ENCODE measurements around the gene LMAN2.
A peak's percentile ranks its signal among the peaks of the same experiment; 100 is the strongest.

LMAN2 gene

DNA sequence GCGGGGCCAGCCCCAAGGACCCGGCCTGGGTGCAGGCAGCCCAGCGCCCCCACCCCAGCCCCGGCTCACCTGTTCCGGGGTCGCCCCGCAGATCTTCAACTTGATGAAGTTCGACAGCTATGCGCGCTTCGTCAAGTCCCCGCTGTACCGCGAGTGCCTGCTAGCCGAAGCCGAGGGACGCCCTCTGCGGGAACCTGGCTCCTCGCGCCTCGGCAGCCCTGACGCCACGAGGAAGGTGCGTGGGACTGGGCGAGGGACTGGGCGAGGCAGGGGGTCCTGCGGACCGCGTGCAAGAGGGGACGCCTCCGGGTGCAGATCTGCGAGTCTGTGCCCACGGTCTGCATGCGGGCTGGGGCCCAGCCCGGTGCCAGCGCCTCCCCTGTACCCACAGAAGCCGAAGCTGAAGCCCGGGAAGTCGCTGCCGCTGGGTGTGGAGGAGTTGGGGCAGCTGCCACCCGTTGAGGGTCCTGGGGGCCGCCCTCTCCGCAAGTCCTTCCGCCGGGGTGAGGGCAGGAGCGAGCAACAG is 15.9 kb upstream of the LMAN2 start:
- Histone ChIP-seq H3K36me3 (ENCODE audit: control insufficient read depth in 1 of 2, insufficient read depth in 2 of 2, low read depth in 1 of 2, low read length in 2 of 2) (peaks cover 0 to 6% of the 10 kb centered on the region in 2 experiments), H2BK5ac (ENCODE audit: low read depth, low read length, poor library complexity, severe bottlenecking) (no peak overlapping the region), H2AK5ac (ENCODE audit: low read length, severe bottlenecking) (no peak overlapping the region), H2BK120ac (ENCODE audit: low read depth, low read length) (no peak overlapping the region), H3K23ac (ENCODE audit: low read length in 2 of 2) (peak overlapping the region in 1 of 2 experiments; percentile 78), H3K27me3 (ENCODE audit: control insufficient read depth in 1 of 2, insufficient read depth in 1 of 2, low read length in 2 of 2) (peaks cover 0 to 36% of the 10 kb centered on the region in 2 experiments), H3K27ac (ENCODE audit: low read length, poor library complexity, severe bottlenecking) (no peak overlapping the region), H3K9ac (ENCODE audit: low read length) (no peak overlapping the region), H3K4me1 (ENCODE audit: control insufficient read depth, insufficient read depth, low read depth, low read length) (peaks cover 45% of the 10 kb centered on the region), H3K4me2 (ENCODE audit: low read length, poor library complexity, severe bottlenecking) (peak overlapping the region; percentile 92), H3K9me3 (ENCODE audit: control insufficient read depth, low read length) (no peaks in the 10 kb centered on the region), H2BK12ac (ENCODE audit: low read length in 2 of 2) (peak overlapping the region; percentile 4 to 83), H3K14ac (ENCODE audit: low read length in 2 of 2) (no peak overlapping the region), H3K4me3 (ENCODE audit: insufficient read depth in 1 of 2, low read depth in 1 of 2, low read length in 2 of 2) (peak overlapping the region; percentile 49 to 73), H3K18ac (ENCODE audit: low read depth in 1 of 2, low read length in 2 of 2) (peak overlapping the region; percentile 10 to 97), H4K8ac (ENCODE audit: low read length) (peak overlapping the region; percentile 41), H2AFZ (ENCODE audit: low read depth, low read length) (peak overlapping the region; percentile 83), H2BK15ac (ENCODE audit: low read depth, poor library complexity, severe bottlenecking) (peak overlapping the region; percentile 86), H3K79me1 (replicated peaks; ENCODE audit: low read length, poor library complexity, severe bottlenecking) (peaks cover 10% of the 10 kb centered on the region), H3K4ac (ENCODE audit: low read depth in 1 of 2, low read length in 2 of 2) (peak overlapping the region; percentile 9 to 15), H4K91ac (ENCODE audit: low read length) (peak overlapping the region; percentile 55)
- 27% methylated on average over 41 of the region's 46 CpGs for WGBS
- no peak for DNase-seq

DNA sequence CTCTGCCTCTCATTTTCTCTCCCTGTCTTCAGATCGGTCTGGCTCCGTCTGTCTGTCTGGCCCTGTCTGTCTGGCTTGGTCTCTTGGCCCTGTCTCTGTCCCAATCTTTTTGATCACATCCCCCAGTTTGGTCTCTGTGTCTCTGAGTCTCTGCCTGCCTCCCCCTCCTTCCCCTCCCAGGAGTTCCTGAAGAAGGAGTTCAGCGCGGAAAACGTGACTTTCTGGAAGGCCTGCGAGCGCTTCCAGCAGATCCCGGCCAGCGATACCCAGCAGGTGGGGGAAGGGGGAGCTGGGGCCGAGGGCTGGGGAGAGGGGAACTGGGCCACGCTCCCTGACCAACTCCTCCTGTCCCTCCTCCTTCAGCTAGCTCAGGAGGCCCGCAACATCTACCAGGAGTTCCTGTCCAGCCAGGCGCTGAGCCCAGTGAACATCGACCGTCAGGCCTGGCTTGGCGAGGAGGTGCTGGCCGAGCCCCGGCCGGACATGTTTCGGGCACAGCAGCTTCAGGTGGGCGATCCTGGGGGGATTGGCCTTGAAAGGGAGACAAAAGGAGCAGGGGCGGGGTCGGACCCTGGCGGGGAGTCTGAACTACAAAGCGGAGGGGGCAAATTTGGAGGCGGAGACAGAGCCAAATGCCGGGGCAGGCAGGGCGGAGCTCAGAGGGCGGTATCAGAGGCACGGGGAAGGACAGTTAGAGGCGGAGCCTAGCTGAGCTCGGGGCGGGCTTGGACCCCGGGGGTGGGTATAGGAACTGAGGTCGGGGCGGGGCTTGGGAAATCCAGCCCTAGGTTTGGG is 15.3 kb upstream of the LMAN2 start:
- Histone ChIP-seq H2BK120ac (ENCODE audit: low read depth, low read length) (peak overlapping the region; percentile 99), H3K36me3 (ENCODE audit: control insufficient read depth in 1 of 2, insufficient read depth in 2 of 2, low read depth in 1 of 2, low read length in 2 of 2) (no peaks in the 10 kb centered on the region), H3K4ac (ENCODE audit: low read depth in 1 of 2, low read length in 2 of 2) (peak overlapping the region; percentile 82 to 92), H3K27me3 (ENCODE audit: control insufficient read depth in 1 of 2, insufficient read depth in 1 of 2, low read length in 2 of 2) (peaks cover 0 to 41% of the 10 kb centered on the region in 2 experiments), H2AK5ac (ENCODE audit: low read length, severe bottlenecking) (peak overlapping the region; percentile 70), H3K18ac (ENCODE audit: low read depth in 1 of 2, low read length in 2 of 2) (peak overlapping the region; percentile 94 to 99), H3K4me2 (ENCODE audit: low read length, poor library complexity, severe bottlenecking) (peak overlapping the region; percentile 92), H2AFZ (ENCODE audit: low read depth, low read length) (peak overlapping the region; percentile 72), H3K4me3 (ENCODE audit: insufficient read depth in 1 of 2, low read depth in 1 of 2, low read length in 2 of 2) (peak overlapping the region; percentile 54 to 73), H3K9me3 (ENCODE audit: control insufficient read depth, low read length) (no peaks in the 10 kb centered on the region), H4K91ac (ENCODE audit: low read length) (peak overlapping the region; percentile 98), H2BK12ac (ENCODE audit: low read length in 2 of 2) (peak overlapping the region; percentile 29 to 92), H2BK5ac (ENCODE audit: low read depth, low read length, poor library complexity, severe bottlenecking) (peak overlapping the region; percentile 58), H4K8ac (ENCODE audit: low read length) (peak overlapping the region; percentile 100), H3K14ac (ENCODE audit: low read length in 2 of 2) (peak overlapping the region in 1 of 2 experiments; percentile 94), H3K23ac (ENCODE audit: low read length in 2 of 2) (peak overlapping the region; percentile 27 to 84), H3K4me1 (ENCODE audit: control insufficient read depth, insufficient read depth, low read depth, low read length) (peaks cover 40% of the 10 kb centered on the region), H3K9ac (ENCODE audit: low read length) (peak overlapping the region; percentile 80), H3K79me1 (replicated peaks; ENCODE audit: low read length, poor library complexity, severe bottlenecking) (peaks cover 5% of the 10 kb centered on the region), H2BK15ac (ENCODE audit: low read depth, poor library complexity, severe bottlenecking) (peak overlapping the region; percentile 78), H3K27ac (ENCODE audit: low read length, poor library complexity, severe bottlenecking) (peak overlapping the region; percentile 96)
- DNase-seq: peak; percentile 86
- 3% methylated on average over 21 of the region's 36 CpGs for WGBS

DNA sequence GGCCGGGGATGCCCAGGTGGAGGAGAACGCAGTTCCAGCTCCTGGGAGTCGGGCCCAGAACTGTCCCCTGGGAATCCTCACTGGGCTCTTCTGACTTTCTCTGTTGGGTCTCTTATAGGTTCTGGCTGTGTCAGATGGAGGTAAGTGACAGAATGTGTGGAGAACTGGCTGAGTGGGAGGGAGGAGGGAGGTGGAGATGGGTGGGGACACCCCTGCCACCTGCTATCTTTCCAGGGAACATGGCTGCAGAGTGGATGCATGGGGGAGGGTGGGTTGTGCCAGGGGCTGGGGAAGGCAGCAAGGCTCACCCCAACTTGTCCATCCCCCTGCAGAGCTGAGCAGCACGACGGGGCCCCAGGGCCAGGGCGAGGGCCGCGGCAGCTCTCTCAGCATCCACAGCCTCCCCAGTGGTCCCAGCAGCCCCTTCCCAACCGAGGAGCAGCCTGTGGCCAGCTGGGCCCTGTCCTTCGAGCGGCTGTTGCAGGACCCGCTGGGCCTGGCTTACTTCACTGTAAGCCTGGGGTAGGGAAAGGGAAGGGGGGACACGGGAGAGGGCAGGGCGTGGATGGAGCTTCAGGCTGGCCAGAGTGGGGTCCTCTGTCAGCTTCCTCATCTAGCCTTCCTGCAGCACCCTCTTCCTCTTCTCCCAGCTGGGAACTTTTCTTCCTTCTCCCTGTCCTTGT is 14.5 kb upstream of the LMAN2 start:
- peaks cover 0 to 47% of the 10 kb centered on the region in 2 experiments for H3K27me3 ChIP-seq (ENCODE audit: control insufficient read depth in 1 of 2, insufficient read depth in 1 of 2, low read length in 2 of 2)
- H3K14ac ChIP-seq (ENCODE audit: low read length in 2 of 2): peak overlapping the region in 1 of 2 experiments; percentile 80
- peak overlapping the region; percentile 100 for H4K8ac ChIP-seq (ENCODE audit: low read length)
- H3K4ac ChIP-seq (ENCODE audit: low read depth in 1 of 2, low read length in 2 of 2): peak overlapping the region; percentile 11 to 92
- peak overlapping the region in 1 of 2 experiments; percentile 35 for H3K23ac ChIP-seq (ENCODE audit: low read length in 2 of 2)
- H2BK15ac ChIP-seq (ENCODE audit: low read depth, poor library complexity, severe bottlenecking): peak overlapping the region; percentile 15
- H2AK5ac ChIP-seq (ENCODE audit: low read length, severe bottlenecking): peak overlapping the region; percentile 55
- no peaks in the 10 kb centered on the region for H3K79me1 ChIP-seq (replicated peaks; ENCODE audit: low read length, poor library complexity, severe bottlenecking)
- peaks cover 32% of the 10 kb centered on the region for H3K4me1 ChIP-seq (ENCODE audit: control insufficient read depth, insufficient read depth, low read depth, low read length)
- peak overlapping the region; percentile 29 to 92 for H2BK12ac ChIP-seq (ENCODE audit: low read length in 2 of 2)
- peak overlapping the region; percentile 96 for H3K27ac ChIP-seq (ENCODE audit: low read length, poor library complexity, severe bottlenecking)
- peak overlapping the region in 1 of 2 experiments; percentile 73 for H3K4me3 ChIP-seq (ENCODE audit: insufficient read depth in 1 of 2, low read depth in 1 of 2, low read length in 2 of 2)
- peak overlapping the region; percentile 91 for H4K91ac ChIP-seq (ENCODE audit: low read length)
- H2BK120ac ChIP-seq (ENCODE audit: low read depth, low read length): peak overlapping the region; percentile 54
- peak overlapping the region; percentile 92 for H3K4me2 ChIP-seq (ENCODE audit: low read length, poor library complexity, severe bottlenecking)
- H3K18ac ChIP-seq (ENCODE audit: low read depth in 1 of 2, low read length in 2 of 2): peak overlapping the region; percentile 70 to 95
- no peak overlapping the region for H2BK5ac ChIP-seq (ENCODE audit: low read depth, low read length, poor library complexity, severe bottlenecking)
- H3K9ac ChIP-seq (ENCODE audit: low read length): peak overlapping the region; percentile 80
- H3K36me3 ChIP-seq (ENCODE audit: control insufficient read depth in 1 of 2, insufficient read depth in 2 of 2, low read depth in 1 of 2, low read length in 2 of 2): no peaks in the 10 kb centered on the region
- no peaks in the 10 kb centered on the region for H3K9me3 ChIP-seq (ENCODE audit: control insufficient read depth, low read length)
- 85% methylated on average over 11 of the region's 14 CpGs for WGBS
- H2AFZ ChIP-seq (ENCODE audit: low read depth, low read length): peak overlapping the region; percentile 8
- DNase-seq: no peak
